Transverse colon (tissue), 4 donors: Measurements from ENCODE around the gene AKT3.

ENCODE experiments used
- POLR2A ChIP-seq: fragments of 450-650 bp; IDR thresholded peaks from one replicate; pipeline ENCODE4 v1.6.1; 2016; ENCODE audit warnings: antibody characterized with exemption, mild to moderate bottlenecking, moderate library complexity
- POLR2AphosphoS5 ChIP-seq, 3 donors: sonication (generic); formaldehyde crosslinking; IDR thresholded peaks; one replicate each; pipeline ENCODE4 v1.6.1; 2016; ENCODE audit warnings: antibody characterized with exemption in 3 of 3
- TF ChIP-seq, protein P1 (sequence below), 5 experiments: fragments of 200-600 bp in 3 of 5; fragments of 450-650 bp in 2 of 5; sonication (generic) in 3 of 5; IDR thresholded peaks; 1 replicate in 2 of 5; 2 replicates in 3 of 5; pipeline ENCODE4 v1.5.1; 2016 to 2017; ENCODE audit warnings: antibody characterized with exemption in 5 of 5, inconsistent platforms in 3 of 5, mild to moderate bottlenecking in 2 of 5, moderate library complexity in 1 of 5

DNA sequence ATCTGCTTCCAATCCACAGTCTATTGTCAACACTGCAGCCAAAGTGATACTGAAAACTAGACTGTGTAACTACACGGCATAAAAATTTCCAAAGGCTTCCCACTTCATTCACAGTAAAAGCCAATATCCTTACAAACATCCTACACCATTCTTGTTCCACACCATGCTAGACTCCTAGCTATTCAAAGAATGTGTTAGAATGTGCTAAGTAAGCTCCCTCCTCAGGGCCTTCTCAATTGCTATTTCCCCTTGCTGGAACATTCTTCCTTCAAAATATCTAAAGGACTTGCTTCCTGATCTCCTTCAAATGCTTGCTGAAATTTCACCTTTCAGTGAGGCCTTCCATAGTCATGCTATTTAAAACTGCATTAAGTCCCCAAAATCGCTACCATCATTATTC, 228.1 kb downstream of the AKT3 start:
- TF ChIP-seq POLR2A (no peak), POLR2AphosphoS5 (IDR thresholded peaks at IDR 0.05) (no peak)
- TF ChIP-seq, protein P1, sequence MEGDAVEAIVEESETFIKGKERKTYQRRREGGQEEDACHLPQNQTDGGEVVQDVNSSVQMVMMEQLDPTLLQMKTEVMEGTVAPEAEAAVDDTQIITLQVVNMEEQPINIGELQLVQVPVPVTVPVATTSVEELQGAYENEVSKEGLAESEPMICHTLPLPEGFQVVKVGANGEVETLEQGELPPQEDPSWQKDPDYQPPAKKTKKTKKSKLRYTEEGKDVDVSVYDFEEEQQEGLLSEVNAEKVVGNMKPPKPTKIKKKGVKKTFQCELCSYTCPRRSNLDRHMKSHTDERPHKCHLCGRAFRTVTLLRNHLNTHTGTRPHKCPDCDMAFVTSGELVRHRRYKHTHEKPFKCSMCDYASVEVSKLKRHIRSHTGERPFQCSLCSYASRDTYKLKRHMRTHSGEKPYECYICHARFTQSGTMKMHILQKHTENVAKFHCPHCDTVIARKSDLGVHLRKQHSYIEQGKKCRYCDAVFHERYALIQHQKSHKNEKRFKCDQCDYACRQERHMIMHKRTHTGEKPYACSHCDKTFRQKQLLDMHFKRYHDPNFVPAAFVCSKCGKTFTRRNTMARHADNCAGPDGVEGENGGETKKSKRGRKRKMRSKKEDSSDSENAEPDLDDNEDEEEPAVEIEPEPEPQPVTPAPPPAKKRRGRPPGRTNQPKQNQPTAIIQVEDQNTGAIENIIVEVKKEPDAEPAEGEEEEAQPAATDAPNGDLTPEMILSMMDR (IDR thresholded peaks at IDR 0.05), result no peak
